GM19395 (cell line): ENCODE data around the gene ERP44.

Source experiments
- ATAC-seq: cut with Tn5 transposase; IDR thresholded peaks from one replicate; pipeline ENCODE4 v1.9.1; 2021; ENCODE audit warnings: mild to moderate bottlenecking, moderate library complexity; ENCODE audit not compliant: unreplicated experiment

Gene ERP44

GRCh38 chr9:99953861-99954507 is 144.8 kb downstream of the ERP44 start:
- ATAC-seq = no peak

GRCh38 chr9:99948896-99949295 is 149.9 kb downstream of the ERP44 start:
- no peak for ATAC-seq

- ATAC-seq = no peak
These were observed 150.3 kb downstream of the ERP44 start for GRCh38 chr9:99948482-99948881.

- ATAC-seq = no peak
These were observed 151.4 kb downstream of the ERP44 start for GRCh38 chr9:99947395-99947794.

GRCh38 chr9:99936947-99937587 is 161.7 kb downstream of the ERP44 start:
- no peak for ATAC-seq

GRCh38 chr9:99931155-99931840 is 167.5 kb downstream of the ERP44 start:
- no peak for ATAC-seq

GRCh38 chr9:99929652-99930051 is 169.1 kb downstream of the ERP44 start:
- ATAC-seq = no peak
